Gastroesophageal sphincter (tissue), 4 donors: ENCODE measurements around the gene ZSWIM4. TPM values are rescaled to one million over a fixed set of nuclear protein-coding genes. Genes with fewer than 3 reads are reported as not detected.

ENCODE experiments used
- ATAC-seq: fragments of 150-250 bp; one replicate; pipeline ENCODE4 v1.9.1; 2016; ENCODE audit warnings: mild to moderate bottlenecking, moderate library complexity
- H3K27ac ChIP-seq, 4 donors: fragments of 200-600 bp; sonication (generic) in 3 of 4; 1 replicate in 3 of 4; 2 replicates in 1 of 4; pipeline ENCODE4 v1.5.1; 2016 to 2019
- H3K27me3 ChIP-seq: fragments of 200-600 bp; sonication (generic); one replicate; pipeline ENCODE4 v1.5.1; 2019
- H3K36me3 ChIP-seq, 2 donors: fragments of 200-600 bp; sonication (generic); one replicate each; pipeline ENCODE4 v1.5.1; 2019; ENCODE audit warnings: control low read depth in 1 of 2
- H3K4me1 ChIP-seq, 3 donors: fragments of 200-600 bp; sonication (generic); 1 replicate in 2 of 3; 2 replicates in 1 of 3; pipeline ENCODE4 v1.5.1; 2016 to 2019; ENCODE audit warnings: control low read depth in 2 of 3
- H3K4me3 ChIP-seq, 2 donors: fragments of 200-600 bp; sonication (generic); one replicate each; pipeline ENCODE4 v1.5.1; 2019; ENCODE audit warnings: mild to moderate bottlenecking in 1 of 2, moderate library complexity in 1 of 2
- H3K9me3 ChIP-seq, 3 donors: fragments of 200-600 bp; sonication (generic); one replicate each; pipeline ENCODE4 v1.5.1; 2017 to 2019; ENCODE audit warnings: control low read depth in 2 of 3
- CTCF ChIP-seq, 4 experiments: fragments of 200-600 bp in 2 of 4; fragments of 450-650 bp in 2 of 4; sonication (generic) in 1 of 4; IDR thresholded peaks; one replicate each; pipeline ENCODE4 v1.5.1; 2017 to 2019; ENCODE audit warnings: antibody characterized with exemption in 4 of 4, mild to moderate bottlenecking in 2 of 4, moderate library complexity in 2 of 4
- EP300 ChIP-seq: sonication (generic); formaldehyde crosslinking; IDR thresholded peaks from one replicate; pipeline ENCODE4 v1.6.1; 2017; ENCODE audit warnings: antibody characterized with exemption, mild to moderate bottlenecking
- POLR2A ChIP-seq, 2 donors: fragments of 450-650 bp; IDR thresholded peaks; one replicate each; pipeline ENCODE4 v1.6.1; 2017; ENCODE audit warnings: antibody characterized with exemption in 2 of 2, mild to moderate bottlenecking in 2 of 2, moderate library complexity in 1 of 2
- POLR2AphosphoS5 ChIP-seq: sonication (generic); formaldehyde crosslinking; IDR thresholded peaks from one replicate; pipeline ENCODE4 v1.6.1; 2017; ENCODE audit warnings: antibody characterized with exemption
- WGBS, 2 donors: methylation state at CpG; one replicate each; pipeline ENCODE4 v1.1.5; 2018; ENCODE audit warnings: low coverage in 1 of 2; 5-methylcytosine and 5-hydroxymethylcytosine counted together
- total RNA-seq, 4 donors: library from RNA; depleted of rRNA; stranded (reverse); fragments of >200 nt; gene quantifications; one replicate each; pipeline ENCODE4 v1.1.0, GENCODE V29; 2016

Gene ZSWIM4
- total RNA-seq, 4 donors from 2014 or later, result 3.9 to 9.2 (median 4.2) TPM

DNA sequence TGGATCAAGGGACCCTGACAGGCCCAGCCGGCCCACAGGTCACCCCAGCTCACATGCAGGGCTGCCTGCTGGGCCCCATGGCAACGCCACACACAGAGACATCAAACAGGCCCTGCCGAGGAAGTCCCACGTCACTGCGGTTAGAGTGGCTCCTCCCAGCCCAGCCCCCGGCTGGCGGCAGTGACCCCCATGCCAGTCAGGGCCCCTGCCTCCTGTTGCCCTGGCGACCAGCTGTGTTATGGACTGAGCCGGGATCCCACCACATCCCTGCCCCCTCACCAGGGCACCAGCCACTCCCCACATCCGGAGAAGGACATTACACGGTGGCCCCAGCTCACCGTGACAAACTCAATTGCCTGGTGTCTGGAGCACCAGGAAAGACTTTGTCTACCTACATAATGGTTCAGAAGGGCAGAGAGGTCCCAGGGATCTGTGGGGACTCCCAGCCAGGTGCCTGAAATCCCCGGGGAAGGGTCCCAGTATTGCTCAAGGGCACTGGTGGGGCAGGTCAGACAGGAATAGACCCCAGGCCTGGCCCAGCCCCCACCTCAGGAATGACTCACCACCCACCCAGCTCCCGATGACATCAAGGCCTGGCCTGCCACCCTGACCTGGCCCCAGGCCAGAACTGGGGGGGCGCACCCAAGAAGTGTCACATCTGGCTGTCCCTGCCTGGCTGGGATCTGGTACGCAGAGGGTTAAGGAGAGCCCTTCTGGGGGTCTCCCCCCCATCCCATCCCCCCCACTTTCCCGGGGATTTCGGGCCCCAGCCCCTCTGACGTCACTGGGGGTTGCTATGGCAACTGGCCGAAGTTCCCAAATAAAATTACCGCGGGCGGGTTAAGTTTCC is 51.5 kb downstream of the ZSWIM4 start:
- ATAC-seq, result peak; percentile 47
- Histone ChIP-seq H3K27me3 (no peaks in the 10 kb centered on the region), H3K4me3 (peak overlapping the region; percentile 40 to 62), H3K36me3 (no peaks in the 10 kb centered on the region), H3K9me3 (no peaks in the 10 kb centered on the region), H3K4me1 (peaks cover 0 to 83% (median 40%) of the 10 kb centered on the region in 3 donors), H3K27ac (peak overlapping the region; percentile 97 to 100 (median 100))
- peak; percentile 57 for TF ChIP-seq POLR2AphosphoS5
- TF ChIP-seq CTCF (IDR thresholded peaks at IDR 0.05), result no peak
- TF ChIP-seq POLR2A (IDR thresholded peaks at IDR 0.05), result no peak
- peak; percentile 0 for TF ChIP-seq EP300
- 8% methylated on average over 2 of the region's 23 CpGs; no CpG with 5 or more reads in 1 of the 2 donors for WGBS, 2 donors

DNA sequence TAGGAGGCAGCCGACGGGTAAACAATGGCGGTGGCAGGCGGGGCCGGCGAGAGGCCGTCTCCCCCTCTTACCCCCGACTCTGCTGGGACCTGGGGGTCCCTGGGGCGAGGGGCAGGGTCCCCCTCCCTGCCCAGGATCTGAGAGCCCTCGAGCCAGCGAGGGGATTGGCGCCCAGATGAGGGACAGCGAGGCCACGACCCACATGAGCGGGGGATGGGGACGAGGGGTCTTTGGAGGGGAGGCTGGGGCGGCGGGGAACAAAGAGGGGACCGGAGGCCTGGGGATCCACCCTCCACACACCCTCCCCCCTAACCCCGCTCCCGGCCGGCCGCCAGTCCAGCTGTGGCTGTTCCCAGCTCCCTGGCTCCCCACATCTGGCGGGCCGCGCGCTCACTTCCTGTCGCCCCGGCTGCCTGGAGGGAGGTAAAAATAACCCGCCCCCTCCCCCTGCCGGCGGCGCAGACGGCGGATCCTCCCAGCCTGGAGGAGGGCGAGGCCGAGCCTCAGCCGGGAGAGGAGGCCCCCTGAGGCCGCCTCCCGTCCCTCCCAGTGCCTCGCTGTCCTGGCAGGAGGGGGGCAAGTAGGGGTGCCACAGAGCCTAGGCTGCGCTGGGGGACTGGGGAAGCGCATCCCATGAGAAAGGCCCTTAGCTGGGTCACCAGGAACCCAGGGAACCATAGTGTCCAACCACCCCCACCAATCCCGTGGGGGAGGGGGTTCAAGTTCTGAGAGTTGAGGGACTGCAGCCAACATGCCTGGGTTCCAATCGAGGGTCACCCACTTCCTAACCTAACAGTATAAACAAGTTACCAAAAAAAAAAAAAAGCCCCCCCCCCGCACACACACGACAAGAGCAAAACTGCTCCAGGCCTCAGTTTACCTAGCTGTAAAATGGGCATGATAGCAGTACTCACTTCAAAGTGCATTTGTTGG is 52.4 kb downstream of the ZSWIM4 start:
- WGBS, 2 donors, result 0 to 7% methylated on average over 3 to 5 of the region's 47 CpGs

GRCh38 chr19:13848340-13848677 is 53.1 kb downstream of the ZSWIM4 start:
- Histone ChIP-seq H3K27me3 (no peaks in the 10 kb centered on the region), H3K36me3 (no peaks in the 10 kb centered on the region), H3K4me1 (peaks cover 0 to 93% (median 39%) of the 10 kb centered on the region in 3 donors), H3K27ac (peak overlapping the region; percentile 97 to 100 (median 100)), H3K4me3 (no peak overlapping the region), H3K9me3 (no peaks in the 10 kb centered on the region)
- TF ChIP-seq POLR2AphosphoS5 (no peak), POLR2A (IDR thresholded peaks at IDR 0.05) (no peak), CTCF (IDR thresholded peaks at IDR 0.05) (no peak), EP300 (no peak)
- ATAC-seq, result no peak
- WGBS, 2 donors, result 74 to 75% methylated on average over 4 of the region's 4 CpGs

More for the DNA sequence above, 52.4 kb downstream of the ZSWIM4 start:
- H3K27ac ChIP-seq, result peak overlapping the region; percentile 97 to 100 (median 100)
- H3K4me3 ChIP-seq, result peak overlapping the region; percentile 40 to 62
- ATAC-seq, result peak; percentile 70
- peaks cover 0 to 91% (median 43%) of the 10 kb centered on the region in 3 donors for H3K4me1 ChIP-seq
- TF ChIP-seq CTCF (IDR thresholded peaks at IDR 0.05), result peak in 3 of 4 experiments; percentile 53 to 59 (median 58)
- peak; percentile 97 for TF ChIP-seq POLR2AphosphoS5
- peak; percentile 93 for TF ChIP-seq POLR2A (IDR thresholded peaks at IDR 0.05)
- TF ChIP-seq EP300, result no peak
- no peaks in the 10 kb centered on the region for H3K36me3 ChIP-seq
- no peaks in the 10 kb centered on the region for H3K9me3 ChIP-seq
- no peaks in the 10 kb centered on the region for H3K27me3 ChIP-seq

- no peak for TF ChIP-seq POLR2A (IDR thresholded peaks at IDR 0.05)
- TF ChIP-seq POLR2AphosphoS5, result no peak
- no peak for TF ChIP-seq EP300
- no peak for TF ChIP-seq CTCF (IDR thresholded peaks at IDR 0.05)
- Histone ChIP-seq H3K4me1 (peaks cover 0 to 90% (median 32%) of the 10 kb centered on the region in 3 donors), H3K9me3 (no peaks in the 10 kb centered on the region), H3K27me3 (no peaks in the 10 kb centered on the region), H3K36me3 (no peaks in the 10 kb centered on the region), H3K27ac (peak overlapping the region; percentile 97 to 100 (median 100)), H3K4me3 (no peak overlapping the region)
- WGBS, 2 donors, result 37 to 46% methylated on average over 8 to 9 of the region's 16 CpGs
- ATAC-seq, result no peak
Measured at GRCh38 chr19:13848798-13849676, 53.8 kb downstream of the ZSWIM4 start.
